GM12878 (cell line): ENCODE results near the gene PSORS1C2. TPM values are rescaled to one million over a fixed set of nuclear protein-coding genes. Genes with fewer than 3 reads are reported as not detected.

Source experiments
- ATAC-seq: fragments of 200-7000 bp; cut with Tn5 transposase; 3 replicates; pipeline ENCODE4 v1.9.1; 2020; ENCODE audit warnings: mild to moderate bottlenecking, moderate library complexity
- BruUV-seq: library from RNA; stranded (reverse); fragments of 400-500 nt; replicated peaks from 2 replicates; lab custom pipeline; 2021; lab: Mats Ljungman, UMichigan
- CTCF ChIA-PET: fragments of 300-600 bp; sonication (Branson Sonifier 250); formaldehyde crosslinking; extraction: SDS; loops from one replicate; lab custom pipeline; 2021; ENCODE audit warnings: inconsistent platforms; lab: Yijun Ruan, JAX
- POLR2A ChIA-PET: fragments of 350-600 bp; formaldehyde crosslinking; extraction: SDS; loops from one replicate; lab custom pipeline; 2021; ENCODE audit warnings: inconsistent platforms; lab: Charles Lee
- RAD21 ChIA-PET: fragments of 300-600 bp; sonication (Branson Sonifier 250); formaldehyde crosslinking; loops from one replicate; lab custom pipeline; 2023; ENCODE audit warnings: antibody characterized with exemption; ENCODE audit not compliant: unreplicated experiment; lab: Charles Lee
- SMC1A ChIA-PET: fragments of 300-600 bp; sonication (Branson Sonifier 250); formaldehyde crosslinking; loops from one replicate; lab custom pipeline; 2023; ENCODE audit not compliant: unreplicated experiment, uncharacterized antibody; lab: Charles Lee
- DNase-seq: peaks from one replicate; pipeline ENCODE4 v3.0.0-alpha.2; 2011; ENCODE audit warnings: low read depth, low spot score
- FAIRE-seq: peaks from 3 replicates; lab custom pipeline; 2011; peaks lifted over from hg19 to GRCh38; lab: Jason Lieb, UNC
- H2AFZ ChIP-seq: 2 replicates; pipeline ENCODE4 v1.6.0; 2011; ENCODE audit warnings: low read depth, low read length, control low read depth; ENCODE audit not compliant: control insufficient read depth
- H3K27ac ChIP-seq: 2 replicates; pipeline ENCODE4 v1.5.1; 2011; ENCODE audit warnings: control low read depth; ENCODE audit not compliant: control insufficient read depth, insufficient read depth
- H3K27me3 ChIP-seq, 2 experiments: replicated peaks in 1 of 2; 2 replicates each; pipeline versions ENCODE4 v1.6.0 to v1.6.1; 2011; ENCODE audit warnings: low read length in 1 of 2; ENCODE audit not compliant: control insufficient read depth in 2 of 2, insufficient read depth in 2 of 2
- H3K36me3 ChIP-seq, 2 experiments: 2 replicates each; pipeline ENCODE4 v1.5.1; 2011; ENCODE audit warnings: low read length in 1 of 2; ENCODE audit not compliant: control insufficient read depth in 2 of 2, insufficient read depth in 2 of 2
- H3K4me1 ChIP-seq: 2 replicates; pipeline ENCODE4 v1.6.1; 2011; ENCODE audit warnings: mild to moderate bottlenecking, low read length, moderate library complexity, mixed read lengths; ENCODE audit not compliant: control insufficient read depth, insufficient read depth
- H3K4me2 ChIP-seq: 2 replicates; pipeline ENCODE4 v1.6.0; 2011; ENCODE audit warnings: control low read depth; ENCODE audit not compliant: control insufficient read depth, insufficient read depth
- H3K4me3 ChIP-seq: fragments of 200-600 bp; sonication (generic); 2 replicates; pipeline ENCODE4 v1.5.1; 2016
- H3K79me2 ChIP-seq: 2 replicates; pipeline ENCODE4 v1.6.0; 2011; ENCODE audit warnings: low read length; ENCODE audit not compliant: control insufficient read depth, insufficient read depth
- H3K9ac ChIP-seq: 2 replicates; pipeline ENCODE4 v1.8.0; 2011; ENCODE audit warnings: low read length, control low read depth, mixed read lengths; ENCODE audit not compliant: control insufficient read depth, insufficient read depth
- H3K9me3 ChIP-seq: replicated peaks from 3 replicates; pipeline ENCODE4 v1.5.1; 2011; ENCODE audit warnings: mild to moderate bottlenecking, low read length; ENCODE audit not compliant: control insufficient read depth, insufficient read depth
- H4K20me1 ChIP-seq: 2 replicates; pipeline ENCODE4 v1.6.0; 2011; ENCODE audit not compliant: control insufficient read depth, insufficient read depth
- CHD2 ChIP-seq: IDR thresholded peaks from 2 replicates; pipeline ENCODE4 v1.6.1; 2011; ENCODE audit warnings: low read depth, low read length, improper control_type of control experiment, borderline replicate concordance
- EZH2 ChIP-seq: IDR thresholded peaks from 2 replicates; pipeline ENCODE4 v1.6.1; 2012; ENCODE audit warnings: low read depth, mild to moderate bottlenecking, control low read depth, inconsistent platforms, low read length, borderline replicate concordance; ENCODE audit not compliant: control insufficient read depth
- GATAD2B ChIP-seq: fragments of 450-650 bp; conservative IDR thresholded peaks from 2 replicates; pipeline ENCODE4 v1.6.1; 2017; ENCODE audit warnings: low read depth, mild to moderate bottlenecking, moderate library complexity
- MLLT1 ChIP-seq: fragments of 450-650 bp; IDR thresholded peaks from 2 replicates; pipeline ENCODE4 v1.6.1; 2016; ENCODE audit warnings: mild to moderate bottlenecking
- POLR2A ChIP-seq: IDR thresholded peaks from 2 replicates; pipeline ENCODE4 v1.6.1; 2011; ENCODE audit warnings: low read depth, mild to moderate bottlenecking, low read length
- RBBP5 ChIP-seq: fragments of 200-600 bp; sonication (generic); conservative IDR thresholded peaks from 2 replicates; pipeline ENCODE4 v1.6.1; 2016
- RFX5 ChIP-seq: IDR thresholded peaks from 2 replicates; pipeline ENCODE4 v1.6.1; 2011; ENCODE audit warnings: low read depth, low read length, improper control_type of control experiment
- SREBF2 ChIP-seq: IDR thresholded peaks from 2 replicates; pipeline ENCODE4 v1.6.1; 2012; ENCODE audit warnings: mild to moderate bottlenecking, low read length
- SRF ChIP-seq, 2 experiments: IDR thresholded peaks; 2 replicates each; pipeline ENCODE4 v1.6.1; 2011; ENCODE audit warnings: low read depth in 2 of 2, low read length in 2 of 2, mild to moderate bottlenecking in 1 of 2, moderate library complexity in 1 of 2
- ZNF217 ChIP-seq: fragments of 450-650 bp; IDR thresholded peaks from 2 replicates; pipeline ENCODE4 v1.6.1; 2017; ENCODE audit warnings: antibody characterized with exemption, mild to moderate bottlenecking
- ZNF592 ChIP-seq: fragments of 450-650 bp; IDR thresholded peaks from 2 replicates; pipeline ENCODE4 v1.6.1; 2017; ENCODE audit warnings: mild to moderate bottlenecking, moderate library complexity
- WGBS: methylation state at CpG from one replicate; pipeline ENCODE4 v1.1.6; 2016; ENCODE audit warnings: low lambda C conversion rate; ENCODE audit not compliant: insufficient replicate concordance, insufficient coverage; ENCODE audit errors: missing lambda C conversion rate; 5-methylcytosine and 5-hydroxymethylcytosine counted together
- in situ Hi-C: fragments of 300-500 bp; cut with MboI; formaldehyde crosslinking; loops from 9 replicates; pipeline ENCODE4 v1.14.3; 2018; ENCODE audit warnings: mixed read lengths
- intact Hi-C: fragments of 100-400 bp; cut with micrococcal nuclease; formaldehyde crosslinking; loops from one replicate; pipeline ENCODE4 v1.14.2; 2022; ENCODE audit not compliant: unreplicated experiment
- polyA plus RNA-seq, 11 experiments: library from polyadenylated mRNA; depleted of rRNA in 4 of 11; unstranded in 6 of 11; stranded (reverse) in 5 of 11; fragments of >200 nt; fragmentation: Nextera tagmentation in 4 of 11; fragmentation: Illumina TruSeq in 1 of 11; extraction: Ambion mirVana in 4 of 11; extraction: Trizol in 1 of 11; gene quantifications; 1 replicate in 1 of 11; 2 replicates in 10 of 11; pipeline versions ENCODE4 v1.2.1 to v1.2.3, GENCODE V29; 2011 to 2016; ENCODE audit warnings: inconsistent platforms in 2 of 11, missing spikeins in 2 of 11, low read depth in 1 of 11
- total RNA-seq, 4 experiments: library from RNA; depleted of rRNA in 3 of 4; stranded (reverse); fragments of >200 nt in 3 of 4; fragmentation: Illumina TruSeq in 1 of 4; extraction: Trizol in 1 of 4; gene quantifications; 2 replicates each; pipeline versions ENCODE4 v1.2.1 to v1.2.3, GENCODE V29; 2013 to 2021

Gene PSORS1C2
- total and polyA plus RNA-seq, 10 of the 15 experiments (the other 5 are each of a cell fraction or from before 2014, with no cell fraction given): not detected

GRCh38 chr6:31175971-31176370 lies 37.1 kb upstream of the PSORS1C2 start (continued):
- TF ChIP-seq SRF (IDR thresholded peaks at IDR 0.05; ENCODE audit: low read depth in 2 of 2, low read length in 2 of 2): no peak

- Histone ChIP-seq H3K36me3 (0 out of 4 replicates have a peak, but pooled peaks cover 0 to 2% of the 10 kb centered on the region in 2 experiments), H3K9me3 (no peaks in the 10 kb centered on the region), H3K79me2 (no peaks in the 10 kb centered on the region; the same call in 1 of the 2 replicates), H3K27ac (no peak overlapping the region), H4K20me1 (no peaks in the 10 kb centered on the region), H3K4me1 (peaks cover 13% of the 10 kb centered on the region), H3K9ac (no peak overlapping the region), H3K4me3 (no peak overlapping the region), H3K4me2 (no peak overlapping the region), H2AFZ (no peak overlapping the region), H3K27me3 (no peaks in the 10 kb centered on the region)
- no peak for TF ChIP-seq ZNF217
- TF ChIP-seq POLR2A: no peak
- no peak for TF ChIP-seq RFX5
- no peak for TF ChIP-seq EZH2
- no peak for TF ChIP-seq RBBP5
- FAIRE-seq: no peak
- no peak for ATAC-seq
- SMC1A ChIA-PET: interaction anchor here (0.6 kb wide), 1 partner anchor 9 kb away, joined by 3 read pairs; no protein-coding TSS in a partner anchor
- DNase-seq: no peak
- WGBS: 80% methylated on average over 5 of the region's 5 CpGs
- RAD21 ChIA-PET: no interaction called here
- in situ Hi-C loops (no loop called here), intact Hi-C loops (no loop called here)
- POLR2A ChIA-PET: interaction anchor here (1.0 kb wide), 1 partner anchor 12 kb away, joined by 3 read pairs; no protein-coding TSS in a partner anchor
- BruUV-seq: no TSS peak
- CTCF ChIA-PET: interaction anchor here (1.0 kb wide), 1 partner anchor 10 kb away, joined by 3 read pairs; no protein-coding TSS in a partner anchor
These were observed 35.5 kb upstream of the PSORS1C2 start for GRCh38 chr6:31174378-31174777.

- no peak overlapping the region for H3K4me2 ChIP-seq
- in situ Hi-C loops: no loop called here
- no peak overlapping the region for H3K4me3 ChIP-seq
- ChIA-PET CTCF (no interaction called here), RAD21 (no interaction called here), SMC1A (no interaction called here), POLR2A (no interaction called here)
- intact Hi-C loops: no loop called here
- H3K79me2 ChIP-seq: no peaks in the 10 kb centered on the region
- DNase-seq: no peak
- H3K27me3 ChIP-seq: no peaks in the 10 kb centered on the region
- H3K4me1 ChIP-seq: peaks cover 5% of the 10 kb centered on the region
- FAIRE-seq: no peak
- H3K9ac ChIP-seq: no peak overlapping the region
- 0 out of 4 replicates have a peak, but pooled peaks cover 0 to 2% of the 10 kb centered on the region in 2 experiments for H3K36me3 ChIP-seq
- H4K20me1 ChIP-seq: no peaks in the 10 kb centered on the region
- WGBS: 59% methylated on average over 3 of the region's 3 CpGs
- H3K27ac ChIP-seq: no peak overlapping the region
- BruUV-seq: no TSS peak
- H3K9me3 ChIP-seq: no peaks in the 10 kb centered on the region
- H2AFZ ChIP-seq: no peak overlapping the region
- ATAC-seq: no peak
- no peak for TF ChIP-seq EZH2
- TF ChIP-seq CHD2: no peak
- TF ChIP-seq GATAD2B: no peak
- no peak for TF ChIP-seq MLLT1
- no peak for TF ChIP-seq ZNF592
- no peak for TF ChIP-seq SREBF2
These were observed 34.5 kb upstream of the PSORS1C2 start for GRCh38 chr6:31173406-31173805.
